HepG2 (cell line): ENCODE measurements around the gene C3orf22. TPM values are rescaled to one million over a fixed set of nuclear protein-coding genes. Genes with fewer than 3 reads are reported as not detected.

Experiments
- ATAC-seq: fragments of 200-7000 bp; cut with Tn5 transposase; 3 replicates; pipeline ENCODE4 v1.9.1; 2020; ENCODE audit warnings: mild to moderate bottlenecking, moderate library complexity
- BruUV-seq: library from RNA; stranded (reverse); fragments of 400-500 nt; replicated peaks from 2 replicates; lab custom pipeline; 2021; lab: Mats Ljungman, UMichigan
- CTCF ChIA-PET: fragments of 300-600 bp; formaldehyde crosslinking; extraction: SDS; loops from one replicate; lab custom pipeline; 2021; ENCODE audit warnings: low total read pairs, inconsistent platforms, low intra/inter-chr PET ratio; lab: Yijun Ruan, JAX
- POLR2A ChIA-PET: fragments of 350-600 bp; sonication (Branson Sonifier 250); formaldehyde crosslinking; loops from one replicate; lab custom pipeline; 2020; ENCODE audit warnings: antibody characterized with exemption, inconsistent platforms; lab: Yijun Ruan, JAX
- DNase-seq: peaks from one replicate; pipeline ENCODE4 v3.0.0-alpha.2; 2015; ENCODE audit warnings: low spot score
- FAIRE-seq: peaks from 3 replicates; lab custom pipeline; 2011; peaks lifted over from hg19 to GRCh38; lab: Jason Lieb, UNC
- H2AFZ ChIP-seq: one replicate; pipeline ENCODE4 v1.6.1; 2011; ENCODE audit warnings: low read length, inconsistent platforms
- H3K27ac ChIP-seq: fragments of 300-600 bp; 3 replicates; pipeline ENCODE4 v1.8.0; 2011; ENCODE audit warnings: mixed run types, mild to moderate bottlenecking, mixed read lengths, low read length, inconsistent platforms; ENCODE audit not compliant: insufficient read depth; ENCODE audit errors: extremely low read length
- H3K27me3 ChIP-seq, 2 experiments: fragments of 200-600 bp in 1 of 2; 2 replicates in 1 of 2; 3 replicates in 1 of 2; pipeline versions ENCODE4 v1.6.0 to v1.8.0; 2011; ENCODE audit warnings: low read length in 2 of 2, mild to moderate bottlenecking in 2 of 2, moderate library complexity in 2 of 2, inconsistent platforms in 1 of 2; ENCODE audit not compliant: insufficient read depth in 2 of 2, control insufficient read depth in 1 of 2
- H3K36me3 ChIP-seq, 2 experiments: fragments of 200-600 bp in 1 of 2; replicated peaks in 1 of 2; 2 replicates in 1 of 2; 3 replicates in 1 of 2; pipeline versions ENCODE4 v1.5.1 to v1.8.0; 2011; ENCODE audit warnings: low read length in 2 of 2, inconsistent platforms in 1 of 2; ENCODE audit not compliant: insufficient read depth in 2 of 2, control insufficient read depth in 1 of 2
- H3K4me1 ChIP-seq: 2 replicates; pipeline ENCODE4 v1.5.1; 2012; ENCODE audit warnings: low read length, inconsistent platforms; ENCODE audit not compliant: insufficient read depth
- H3K4me2 ChIP-seq: 2 replicates; pipeline ENCODE4 v1.6.0; 2011; ENCODE audit warnings: low read depth, low read length, inconsistent platforms
- H3K4me3 ChIP-seq, 3 experiments: fragments of 200-600 bp in 1 of 3; sonication (generic), shearing (Covaris generic) in 1 of 3; replicated peaks in 1 of 3; 2 replicates each; pipeline ENCODE4 v1.5.1; 2011 to 2016; ENCODE audit warnings: low read length in 3 of 3, inconsistent platforms in 2 of 3, low read depth in 2 of 3, mild to moderate bottlenecking in 2 of 3, control low read depth in 1 of 3, mixed read lengths in 1 of 3; ENCODE audit not compliant: insufficient read depth in 1 of 3
- H3K79me2 ChIP-seq: one replicate; pipeline ENCODE4 v1.6.1; 2011; ENCODE audit warnings: low read length, inconsistent platforms; ENCODE audit not compliant: insufficient read depth
- H3K9ac ChIP-seq: 2 replicates; pipeline ENCODE4 v1.6.0; 2011; ENCODE audit warnings: mild to moderate bottlenecking, low read depth, low read length, inconsistent platforms; ENCODE audit not compliant: insufficient read depth
- H3K9me3 ChIP-seq: 2 replicates; pipeline ENCODE4 v1.5.1; 2012; ENCODE audit warnings: mild to moderate bottlenecking, low read length
- H4K20me1 ChIP-seq: 2 replicates; pipeline ENCODE4 v1.6.0; 2011; ENCODE audit warnings: inconsistent platforms, mild to moderate bottlenecking, low read length, moderate library complexity; ENCODE audit not compliant: insufficient read depth
- CC2D1A ChIP-seq: sonication (generic); formaldehyde crosslinking; IDR thresholded peaks from 2 replicates; pipeline ENCODE4 v1.8.1; 2023; ENCODE audit warnings: mild to moderate bottlenecking, missing genetic modification reagents
- GPN1 ChIP-seq: sonication (generic); formaldehyde crosslinking; IDR thresholded peaks from 2 replicates; pipeline ENCODE4 v1.5.1; 2020; ENCODE audit warnings: missing genetic modification reagents, borderline replicate concordance
- GTF3A ChIP-seq: sonication (generic); formaldehyde crosslinking; conservative IDR thresholded peaks from 2 replicates; pipeline ENCODE4 v1.4.0; 2020; ENCODE audit warnings: mild to moderate bottlenecking, missing genetic modification reagents
- TBX2 ChIP-seq: sonication (generic); formaldehyde crosslinking; IDR thresholded peaks from 2 replicates; pipeline ENCODE4 v1.5.0; 2020; ENCODE audit warnings: missing genetic modification reagents, mild to moderate bottlenecking, borderline replicate concordance
- TEAD3 ChIP-seq: optimal IDR thresholded peaks from 2 replicates; pipeline ENCODE3; 2016; ENCODE audit warnings: borderline replicate concordance
- TOPORS ChIP-seq: sonication (generic); formaldehyde crosslinking; IDR thresholded peaks from 2 replicates; pipeline ENCODE4 v1.8.0; 2023; ENCODE audit warnings: mild to moderate bottlenecking, missing genetic modification reagents
- ZFX ChIP-seq: sonication (generic); formaldehyde crosslinking; IDR thresholded peaks from 2 replicates; pipeline ENCODE4 v1.4.0; 2020; ENCODE audit warnings: mild to moderate bottlenecking, low read depth, missing genetic modification reagents, moderate library complexity
- ZNF30 ChIP-seq: sonication (generic); formaldehyde crosslinking; IDR thresholded peaks from 2 replicates; pipeline ENCODE4 v1.5.0; 2020; ENCODE audit warnings: mild to moderate bottlenecking, missing genetic modification reagents
- ZNF841 ChIP-seq: sonication (generic); formaldehyde crosslinking; IDR thresholded peaks from 2 replicates; pipeline ENCODE4 v1.8.1; 2023; ENCODE audit warnings: missing genetic modification reagents, borderline replicate concordance
- WGBS: methylation state at CpG from one replicate; pipeline ENCODE4 v1.1.6; 2017; ENCODE audit warnings: low lambda C conversion rate; 5-methylcytosine and 5-hydroxymethylcytosine counted together
- in situ Hi-C: cut with HindIII; loops from 2 replicates; pipeline ENCODE4 v1.10.0; 2017; ENCODE audit warnings: low pct_unique_long_range_greater_than_20kb; ENCODE audit not compliant: extremely low pct_ligation_motif_present
- intact Hi-C: fragments of 100-400 bp; cut with micrococcal nuclease; formaldehyde crosslinking; loops from one replicate; pipeline ENCODE4 v1.10.0; 2022; ENCODE audit not compliant: unreplicated experiment
- polyA plus RNA-seq, 8 experiments: library from polyadenylated mRNA; depleted of rRNA in 3 of 8; stranded (reverse) in 7 of 8; unstranded in 1 of 8; fragments of >200 nt; fragmentation: Illumina TruSeq in 4 of 8; extraction: Trizol in 4 of 8; gene quantifications; 2 replicates each; pipeline versions ENCODE4 v1.2.1 to v1.2.3, GENCODE V29; 2011 to 2016; ENCODE audit warnings: low read depth in 4 of 8, missing spikeins in 1 of 8, mixed read lengths in 1 of 8; ENCODE audit not compliant: insufficient read depth in 1 of 8
- total RNA-seq, 5 experiments: library from RNA; depleted of rRNA; stranded (reverse); fragments of >200 nt; fragmentation: Illumina TruSeq; extraction: Trizol; gene quantifications; 2 replicates each; pipeline ENCODE4 v1.2.3, GENCODE V29; 2016; ENCODE audit warnings: low read depth in 1 of 5
- TF ChIP-seq, protein P1 (sequence below): sonication (generic); formaldehyde crosslinking; IDR thresholded peaks from 2 replicates; pipeline ENCODE4 v1.4.0; 2020; ENCODE audit warnings: mild to moderate bottlenecking, low read depth, missing genetic modification reagents
- TF ChIP-seq, protein P2 (sequence below): sonication (generic); formaldehyde crosslinking; IDR thresholded peaks from 2 replicates; pipeline ENCODE4 v1.8.0; 2022; ENCODE audit warnings: mild to moderate bottlenecking, missing genetic modification reagents, moderate library complexity
- TF ChIP-seq, protein P3 (sequence below): sonication (generic); formaldehyde crosslinking; conservative IDR thresholded peaks from 2 replicates; pipeline ENCODE4 v1.8.0; 2022; ENCODE audit warnings: mild to moderate bottlenecking, moderate library complexity, missing genetic modification reagents
- TF ChIP-seq, protein P4 (sequence below): IDR thresholded peaks from 2 replicates; pipeline ENCODE4 v1.6.1; 2016; ENCODE audit warnings: low read depth, control low read depth
- TF ChIP-seq, protein P5 (sequence below): sonication (generic); formaldehyde crosslinking; conservative IDR thresholded peaks from 2 replicates; pipeline ENCODE4 v1.5.0; 2020; ENCODE audit warnings: missing genetic modification reagents

Gene C3orf22
- total and polyA plus RNA-seq, 2 of the 13 experiments (the other 11 are each of a cell fraction or from before 2014, with no cell fraction given) = not detected

DNA sequence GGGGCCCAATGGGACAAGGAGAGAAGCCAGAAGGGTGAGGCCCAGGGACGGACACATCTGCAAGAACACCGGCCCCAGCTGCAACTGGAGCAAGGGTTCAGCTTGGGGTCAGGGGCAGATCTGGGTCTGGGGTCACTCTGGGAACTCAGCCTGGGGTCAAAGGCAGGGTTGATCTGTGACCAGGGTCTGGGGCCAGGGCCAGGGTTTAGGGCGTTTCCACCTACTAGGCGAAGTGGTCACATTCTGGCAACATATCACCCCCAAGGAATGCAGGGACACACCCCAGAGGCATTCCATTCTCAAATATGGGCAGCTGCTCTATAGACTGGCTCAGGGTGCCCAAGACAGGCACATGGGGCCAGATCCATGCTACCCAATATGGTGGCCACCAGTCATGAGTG, 50.2 kb downstream of the C3orf22 start:
- BruUV-seq = no TSS peak
- TF ChIP-seq, protein P1, sequence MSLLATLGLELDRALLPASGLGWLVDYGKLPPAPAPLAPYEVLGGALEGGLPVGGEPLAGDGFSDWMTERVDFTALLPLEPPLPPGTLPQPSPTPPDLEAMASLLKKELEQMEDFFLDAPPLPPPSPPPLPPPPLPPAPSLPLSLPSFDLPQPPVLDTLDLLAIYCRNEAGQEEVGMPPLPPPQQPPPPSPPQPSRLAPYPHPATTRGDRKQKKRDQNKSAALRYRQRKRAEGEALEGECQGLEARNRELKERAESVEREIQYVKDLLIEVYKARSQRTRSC = no peak
- TF ChIP-seq TBX2 = no peak
- TF ChIP-seq ZFX = no peak
- no peak for TF ChIP-seq ZNF30
- TF ChIP-seq ZNF841 (CRISPR knock-in tag) = no peak
- no peak for TF ChIP-seq GPN1
- TF ChIP-seq, protein P2, sequence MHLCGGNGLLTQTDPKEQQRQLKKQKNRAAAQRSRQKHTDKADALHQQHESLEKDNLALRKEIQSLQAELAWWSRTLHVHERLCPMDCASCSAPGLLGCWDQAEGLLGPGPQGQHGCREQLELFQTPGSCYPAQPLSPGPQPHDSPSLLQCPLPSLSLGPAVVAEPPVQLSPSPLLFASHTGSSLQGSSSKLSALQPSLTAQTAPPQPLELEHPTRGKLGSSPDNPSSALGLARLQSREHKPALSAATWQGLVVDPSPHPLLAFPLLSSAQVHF (CRISPR knock-in tag) = no peak
- TF ChIP-seq, protein P3, sequence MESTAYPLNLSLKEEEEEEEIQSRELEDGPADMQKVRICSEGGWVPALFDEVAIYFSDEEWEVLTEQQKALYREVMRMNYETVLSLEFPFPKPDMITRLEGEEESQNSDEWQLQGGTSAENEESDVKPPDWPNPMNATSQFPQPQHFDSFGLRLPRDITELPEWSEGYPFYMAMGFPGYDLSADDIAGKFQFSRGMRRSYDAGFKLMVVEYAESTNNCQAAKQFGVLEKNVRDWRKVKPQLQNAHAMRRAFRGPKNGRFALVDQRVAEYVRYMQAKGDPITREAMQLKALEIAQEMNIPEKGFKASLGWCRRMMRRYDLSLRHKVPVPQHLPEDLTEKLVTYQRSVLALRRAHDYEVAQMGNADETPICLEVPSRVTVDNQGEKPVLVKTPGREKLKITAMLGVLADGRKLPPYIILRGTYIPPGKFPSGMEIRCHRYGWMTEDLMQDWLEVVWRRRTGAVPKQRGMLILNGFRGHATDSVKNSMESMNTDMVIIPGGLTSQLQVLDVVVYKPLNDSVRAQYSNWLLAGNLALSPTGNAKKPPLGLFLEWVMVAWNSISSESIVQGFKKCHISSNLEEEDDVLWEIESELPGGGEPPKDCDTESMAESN (CRISPR knock-in tag) = no peak
- no peak for TF ChIP-seq CC2D1A (CRISPR knock-in tag)
- no peak for TF ChIP-seq TOPORS (CRISPR knock-in tag)
- TF ChIP-seq, protein P4, sequence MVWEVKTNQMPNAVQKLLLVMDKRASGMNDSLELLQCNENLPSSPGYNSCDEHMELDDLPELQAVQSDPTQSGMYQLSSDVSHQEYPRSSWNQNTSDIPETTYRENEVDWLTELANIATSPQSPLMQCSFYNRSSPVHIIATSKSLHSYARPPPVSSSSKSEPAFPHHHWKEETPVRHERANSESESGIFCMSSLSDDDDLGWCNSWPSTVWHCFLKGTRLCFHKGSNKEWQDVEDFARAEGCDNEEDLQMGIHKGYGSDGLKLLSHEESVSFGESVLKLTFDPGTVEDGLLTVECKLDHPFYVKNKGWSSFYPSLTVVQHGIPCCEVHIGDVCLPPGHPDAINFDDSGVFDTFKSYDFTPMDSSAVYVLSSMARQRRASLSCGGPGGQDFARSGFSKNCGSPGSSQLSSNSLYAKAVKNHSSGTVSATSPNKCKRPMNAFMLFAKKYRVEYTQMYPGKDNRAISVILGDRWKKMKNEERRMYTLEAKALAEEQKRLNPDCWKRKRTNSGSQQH (CRISPR knock-in tag) = no peak
- no peak for TF ChIP-seq GTF3A (CRISPR knock-in tag)
- no peak for TF ChIP-seq TEAD3 (CRISPR knock-in tag)
- TF ChIP-seq, protein P5, sequence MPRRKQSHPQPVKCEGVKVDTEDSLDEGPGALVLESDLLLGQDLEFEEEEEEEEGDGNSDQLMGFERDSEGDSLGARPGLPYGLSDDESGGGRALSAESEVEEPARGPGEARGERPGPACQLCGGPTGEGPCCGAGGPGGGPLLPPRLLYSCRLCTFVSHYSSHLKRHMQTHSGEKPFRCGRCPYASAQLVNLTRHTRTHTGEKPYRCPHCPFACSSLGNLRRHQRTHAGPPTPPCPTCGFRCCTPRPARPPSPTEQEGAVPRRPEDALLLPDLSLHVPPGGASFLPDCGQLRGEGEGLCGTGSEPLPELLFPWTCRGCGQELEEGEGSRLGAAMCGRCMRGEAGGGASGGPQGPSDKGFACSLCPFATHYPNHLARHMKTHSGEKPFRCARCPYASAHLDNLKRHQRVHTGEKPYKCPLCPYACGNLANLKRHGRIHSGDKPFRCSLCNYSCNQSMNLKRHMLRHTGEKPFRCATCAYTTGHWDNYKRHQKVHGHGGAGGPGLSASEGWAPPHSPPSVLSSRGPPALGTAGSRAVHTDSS = no peak
- intact Hi-C loops = no loop called here
- H4K20me1 ChIP-seq = no peaks in the 10 kb centered on the region
- H3K9me3 ChIP-seq = no peaks in the 10 kb centered on the region
- no peak overlapping the region for H3K27ac ChIP-seq
- ChIA-PET CTCF (no interaction called here), POLR2A (interaction anchor here (1.2 kb wide), 1 partner anchor 10 kb away, joined by 4 read pairs; no protein-coding TSS in a partner anchor)
- H2AFZ ChIP-seq = no peak overlapping the region
- WGBS = 50% methylated on average over 2 of the region's 4 CpGs
- FAIRE-seq (no peak), DNase-seq (no peak), ATAC-seq (no peak)
- H3K4me1 ChIP-seq = peaks cover 8% of the 10 kb centered on the region; the same call in 1 of the 2 replicates
- no peak overlapping the region for H3K4me2 ChIP-seq
- no peaks in the 10 kb centered on the region for H3K79me2 ChIP-seq
- H3K9ac ChIP-seq = no peak overlapping the region
- no peaks in the 10 kb centered on the region for H3K36me3 ChIP-seq
- in situ Hi-C loops = no loop called here
- H3K4me3 ChIP-seq = no peak overlapping the region
- H3K27me3 ChIP-seq = peaks cover 0 to 3% of the 10 kb centered on the region in 2 experiments; a peak in 1 of 5 replicates
